Transverse colon (tissue), 3 donors: ENCODE results near the gene GPR39.

Experiments used
- CTCF ChIP-seq, 5 experiments: fragments of 200-600 bp in 3 of 5; fragments of 450-650 bp in 2 of 5; sonication (generic) in 3 of 5; IDR thresholded peaks; 1 replicate in 2 of 5; 2 replicates in 3 of 5; pipeline ENCODE4 v1.5.1; 2016 to 2017; ENCODE audit warnings: antibody characterized with exemption in 5 of 5, inconsistent platforms in 3 of 5, mild to moderate bottlenecking in 2 of 5, moderate library complexity in 1 of 5
- POLR2A ChIP-seq: fragments of 450-650 bp; IDR thresholded peaks from one replicate; pipeline ENCODE4 v1.6.1; 2016; ENCODE audit warnings: antibody characterized with exemption, mild to moderate bottlenecking, moderate library complexity

GRCh38 chr2:132560562-132560961 lies 144.0 kb downstream of the GPR39 start:
- TF ChIP-seq POLR2A: no peak
- TF ChIP-seq CTCF (IDR thresholded peaks at IDR 0.05): no peak
